HG03439 (cell line): ENCODE results near the gene DNAJC2.
"Not testable (repeated sequence)": the region's sequence is repeated elsewhere in the genome, so short reads cannot be mapped to it uniquely, and the experiment has no call there.

ENCODE experiments used
- ATAC-seq: cut with Tn5 transposase; IDR thresholded peaks from one replicate; pipeline ENCODE4 v1.9.1; 2021; ENCODE audit warnings: mild to moderate bottlenecking, moderate library complexity; ENCODE audit not compliant: unreplicated experiment

Gene DNAJC2

GRCh38 chr7:103343332-103343731 is 1.2 kb downstream of the DNAJC2 start:
- no peak for ATAC-seq

DNA sequence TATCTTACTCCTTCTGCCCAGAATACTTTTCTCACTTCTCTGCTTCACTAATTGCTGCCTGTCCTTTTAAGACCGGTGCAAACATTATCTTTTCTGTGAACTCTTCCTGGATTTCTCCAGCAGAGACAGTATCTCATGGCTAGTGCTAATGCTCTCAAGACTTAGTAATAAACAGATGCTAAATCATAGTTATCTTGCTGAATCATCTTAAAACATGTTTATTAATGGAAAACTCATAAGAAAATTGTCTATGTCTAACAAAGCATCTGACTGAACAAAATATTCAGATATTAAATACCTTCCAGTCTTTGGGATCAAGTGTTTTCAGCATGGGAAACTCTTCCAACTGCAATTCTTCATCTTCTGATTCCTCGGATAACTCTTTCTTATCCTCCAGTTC is 3.1 kb downstream of the DNAJC2 start:
- ATAC-seq: no peak

DNA sequence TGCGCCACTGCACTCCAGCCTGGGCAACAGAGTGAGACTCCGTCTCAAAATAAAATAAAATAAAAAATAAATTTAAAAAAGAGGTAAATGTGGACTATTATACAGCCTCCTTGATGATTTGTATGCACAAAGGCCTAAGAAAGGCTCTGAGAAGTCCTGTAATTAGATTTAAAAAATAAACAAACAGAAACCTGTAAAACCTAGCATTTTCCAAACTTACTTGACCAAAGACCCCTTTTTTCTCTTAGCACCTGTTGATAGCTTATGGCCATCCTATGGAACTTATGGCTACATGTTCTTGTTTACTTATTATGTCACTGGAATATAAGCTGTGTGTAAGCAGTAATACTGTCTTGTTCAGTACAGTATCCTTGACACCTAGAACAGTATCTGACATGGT is 5.7 kb downstream of the DNAJC2 start:
- no peak for ATAC-seq

DNA sequence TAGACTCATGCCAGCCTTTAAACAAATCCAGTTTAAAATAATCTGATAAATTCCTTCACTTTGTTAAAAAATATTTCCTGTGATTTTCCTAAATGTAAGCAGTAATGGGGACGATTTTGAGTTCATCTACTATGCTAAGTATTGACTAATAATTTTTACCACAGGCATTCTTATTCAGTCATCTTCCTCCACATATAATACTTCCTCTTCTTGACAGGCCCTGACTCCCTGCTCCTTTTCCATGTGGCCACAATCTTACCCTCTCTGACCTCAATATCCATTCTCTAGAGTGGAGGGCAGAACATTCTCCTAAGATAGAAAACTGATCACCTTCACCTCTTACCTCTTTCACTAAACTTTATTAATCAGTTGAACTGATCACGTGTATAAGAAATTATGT is 7.8 kb downstream of the DNAJC2 start:
- no peak for ATAC-seq

DNA sequence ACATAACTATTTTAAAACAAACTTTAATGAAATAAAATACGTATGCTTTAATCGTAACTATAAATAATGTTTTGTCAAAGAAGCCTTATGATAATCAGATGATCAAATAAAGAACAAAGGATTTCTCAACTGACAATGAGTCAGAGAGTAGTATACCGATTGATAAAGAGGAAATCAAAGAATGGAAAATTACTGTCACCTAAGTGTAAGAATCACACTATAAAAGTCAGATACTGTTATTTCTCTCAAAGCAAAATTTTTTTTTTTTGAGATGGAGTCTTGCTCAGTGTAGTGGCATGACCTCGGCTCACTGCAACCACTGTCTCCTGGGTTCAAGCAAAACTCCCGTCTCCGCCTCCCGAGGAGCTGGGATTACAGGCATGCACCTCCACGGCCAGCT is 18.8 kb downstream of the DNAJC2 start:
- no peak for ATAC-seq

DNA sequence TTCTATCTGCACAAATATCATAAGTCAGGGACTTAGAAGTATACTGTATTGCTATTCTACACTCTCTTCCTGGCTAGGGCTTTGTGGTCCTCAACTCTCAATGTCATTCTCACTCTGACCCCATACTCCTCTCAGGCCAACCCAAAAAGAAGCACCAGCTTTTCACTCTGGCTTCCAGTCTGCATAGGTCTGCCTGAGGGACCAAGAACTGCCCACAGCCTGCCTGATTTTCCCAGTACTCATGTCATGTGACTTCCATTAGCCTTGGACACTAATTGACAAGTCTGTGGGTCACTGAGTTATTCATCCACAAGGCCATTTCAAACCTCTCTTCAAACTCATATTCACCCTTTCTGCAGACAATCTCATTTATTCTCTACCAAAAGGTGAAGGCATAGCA is 27.6 kb downstream of the DNAJC2 start:
- ATAC-seq: no peak

- ATAC-seq: no peak
These were observed 28.1 kb downstream of the DNAJC2 start for GRCh38 chr7:103316380-103316941.

DNA sequence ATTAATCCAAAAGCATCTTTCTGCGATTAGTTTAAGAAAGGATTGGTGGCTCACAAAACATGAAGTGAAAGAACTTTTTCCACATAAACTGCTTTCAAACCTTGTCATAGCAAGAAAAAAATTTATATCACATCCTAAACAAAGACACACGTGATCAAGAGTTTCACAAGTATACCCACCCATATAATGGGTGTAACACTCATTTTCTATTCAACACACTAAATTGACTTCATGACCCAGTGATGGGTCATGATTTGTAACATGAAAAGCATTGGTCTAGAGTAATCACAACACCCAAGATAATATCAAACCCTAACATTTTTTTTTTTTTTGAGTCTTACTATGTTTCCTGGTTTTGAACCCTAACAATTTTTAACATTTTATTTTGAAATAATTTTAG is 29.7 kb downstream of the DNAJC2 start:
- ATAC-seq: no peak

DNA sequence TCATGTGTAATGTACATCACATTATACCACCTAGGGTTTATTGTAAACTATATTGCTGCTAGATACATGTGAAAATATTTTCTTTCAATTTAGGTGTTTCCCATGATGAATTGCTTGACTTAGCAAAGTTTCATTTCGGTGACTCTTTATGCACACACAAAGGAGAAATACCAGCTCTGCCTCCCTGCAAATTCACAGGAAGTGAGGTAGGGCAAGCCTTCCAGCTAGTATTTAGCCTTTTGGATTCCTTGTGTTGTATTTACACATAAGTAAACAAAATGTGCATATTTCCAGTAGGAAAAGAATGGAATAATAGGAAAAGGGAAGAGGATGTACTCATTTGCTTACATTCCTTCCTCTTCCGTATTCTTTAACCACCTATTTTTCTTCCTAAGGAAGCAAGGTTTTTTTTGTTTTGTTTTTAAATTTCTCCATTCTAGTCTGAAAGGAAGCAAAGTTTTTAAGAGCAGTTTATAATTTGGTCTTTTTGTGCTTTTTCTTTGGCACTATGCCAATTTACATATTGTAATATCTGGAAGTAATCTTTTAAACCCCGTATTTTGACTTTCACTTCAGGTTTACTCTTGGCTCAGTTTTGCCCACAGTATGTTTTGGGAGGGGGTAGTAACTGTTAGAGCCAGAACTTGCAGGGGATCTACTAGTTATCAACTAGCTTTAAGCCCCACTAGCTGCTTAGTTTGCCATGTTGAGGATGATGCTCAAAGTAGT is 36.9 kb downstream of the DNAJC2 start:
- ATAC-seq: no peak

DNA sequence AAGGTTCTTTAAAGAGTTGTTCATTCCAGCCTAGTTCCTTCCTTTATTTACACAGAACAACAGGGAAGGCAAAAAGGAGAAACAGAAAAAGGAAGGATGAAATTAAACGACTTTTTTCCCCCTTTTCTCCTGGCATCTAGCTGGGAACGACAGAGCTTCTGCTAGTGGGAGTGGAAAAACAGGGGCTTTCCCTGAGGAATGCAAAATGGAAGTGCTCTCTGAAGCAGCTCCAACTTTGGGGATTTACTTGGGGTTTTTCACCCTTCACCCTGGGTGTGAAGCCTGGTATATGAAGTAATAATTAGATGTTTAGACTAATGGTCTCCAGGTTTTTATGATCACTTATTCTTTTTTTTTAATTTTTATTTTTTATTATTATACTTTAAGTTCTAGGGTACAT is 43.1 kb downstream of the DNAJC2 start:
- ATAC-seq: no peak

- ATAC-seq: no peak
These were observed 44.9 kb downstream of the DNAJC2 start for GRCh38 chr7:103299660-103300059.

DNA sequence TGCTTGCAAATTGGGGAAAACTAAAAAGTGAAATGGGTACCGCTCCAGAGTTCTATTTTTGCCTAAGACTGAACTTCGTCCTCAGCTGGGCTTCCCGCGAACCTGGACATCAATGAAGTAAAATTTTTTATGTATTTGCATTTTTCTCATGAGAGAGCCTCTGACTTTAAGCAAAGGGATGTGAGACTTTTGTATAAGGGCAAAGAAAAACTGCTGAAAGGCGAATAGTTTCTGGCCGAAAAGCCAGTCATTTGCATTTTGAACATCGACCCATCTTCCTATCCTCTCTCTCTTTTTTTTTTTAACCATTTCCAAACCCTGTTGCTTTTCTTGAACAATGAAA is 46.8 kb downstream of the DNAJC2 start:
- ATAC-seq: peak; percentile 15

DNA sequence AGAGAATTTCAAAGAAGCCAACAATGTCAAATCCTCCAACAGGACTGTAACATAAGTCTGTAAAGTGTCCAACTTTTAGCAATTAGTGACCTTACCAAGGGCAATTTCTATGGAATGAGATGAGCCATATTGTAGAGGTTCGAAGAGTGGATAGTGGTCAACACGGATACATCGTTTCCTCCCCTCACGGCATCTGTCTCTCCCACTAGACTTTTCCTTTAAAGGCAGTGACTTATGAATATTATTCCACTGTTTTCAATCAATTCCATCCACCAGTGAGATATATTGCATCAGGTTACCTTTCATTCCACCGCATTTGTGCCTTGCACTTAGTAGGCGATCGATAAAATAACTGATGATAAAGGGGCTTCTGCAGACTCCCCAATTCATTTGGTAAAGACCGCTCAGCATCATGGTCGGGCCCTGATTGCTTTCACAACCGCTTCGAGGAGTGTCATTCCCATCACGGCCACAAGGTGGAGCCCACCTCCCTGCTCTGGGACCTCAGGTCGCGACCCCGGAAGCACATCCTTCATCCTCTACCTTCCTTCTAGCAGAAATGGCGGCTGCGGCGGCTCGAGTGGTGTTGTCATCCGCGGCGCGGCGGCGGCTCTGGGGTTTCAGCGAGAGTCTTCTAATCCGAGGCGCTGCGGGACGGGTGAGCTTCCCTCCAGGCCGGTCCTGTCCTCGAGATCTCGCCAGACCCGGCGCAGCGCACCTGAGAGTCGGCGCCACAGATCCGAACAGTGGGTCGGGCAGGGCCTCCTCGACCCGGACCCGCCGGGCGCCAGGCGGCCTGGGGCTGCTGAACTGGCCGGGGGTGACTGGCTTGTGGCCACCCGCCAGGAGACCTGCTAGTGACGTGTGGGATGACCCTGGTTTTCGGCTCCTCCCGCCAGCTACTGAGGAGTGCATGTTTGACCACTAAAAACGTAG is 47.4 kb downstream of the DNAJC2 start, which contains the start of gene PMPCB:
TSS of gene PMPCB (plus strand) at position 535 of the 936 bp plus-strand sequence. CDS start at position 560, 25 bp downstream.
- peak; percentile 95 for ATAC-seq

GRCh38 chr7:103293526-103293925 is 51.0 kb downstream of the DNAJC2 start:
- no peak for ATAC-seq

DNA sequence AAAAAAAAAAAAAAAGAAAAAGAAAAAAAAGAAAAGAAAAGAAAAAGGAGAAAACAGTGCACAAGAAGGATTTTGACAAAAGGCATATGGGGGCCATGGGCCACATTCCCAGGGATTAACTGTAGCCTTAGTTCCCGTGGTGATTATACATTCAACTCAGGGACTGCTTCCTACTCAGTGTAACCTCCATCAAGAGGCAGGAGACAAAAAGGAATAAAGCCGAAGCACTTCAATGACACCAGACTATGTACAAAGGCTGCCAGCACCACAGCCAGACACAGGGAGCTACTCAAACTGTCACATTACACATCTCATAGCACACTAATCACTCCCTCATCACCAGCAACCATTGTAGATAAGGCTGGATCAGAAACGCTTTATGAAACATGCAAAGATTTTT is 52.4 kb downstream of the DNAJC2 start:
- ATAC-seq: no peak

GRCh38 chr7:103282802-103283427 is 61.7 kb downstream of the DNAJC2 start:
- ATAC-seq: not testable (repeated sequence)

DNA sequence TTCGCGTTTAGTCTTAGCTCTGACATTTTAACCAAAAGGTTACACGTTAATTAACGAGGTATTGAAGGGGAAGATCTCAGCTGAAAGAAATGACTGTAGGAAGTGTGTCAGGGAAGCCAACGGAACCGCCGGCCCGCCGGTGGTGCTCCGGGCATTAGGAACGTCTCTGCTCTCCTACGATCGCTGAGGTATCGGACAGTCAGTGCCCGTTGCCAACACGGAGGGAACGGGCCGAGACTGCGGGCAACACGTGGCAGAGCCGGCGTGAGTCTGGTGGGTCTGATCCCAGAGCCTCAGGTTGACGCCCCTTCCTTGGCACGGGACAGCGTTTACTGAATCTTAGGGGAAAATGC is 63.8 kb downstream of the DNAJC2 start:
- not testable (repeated sequence) for ATAC-seq

DNA sequence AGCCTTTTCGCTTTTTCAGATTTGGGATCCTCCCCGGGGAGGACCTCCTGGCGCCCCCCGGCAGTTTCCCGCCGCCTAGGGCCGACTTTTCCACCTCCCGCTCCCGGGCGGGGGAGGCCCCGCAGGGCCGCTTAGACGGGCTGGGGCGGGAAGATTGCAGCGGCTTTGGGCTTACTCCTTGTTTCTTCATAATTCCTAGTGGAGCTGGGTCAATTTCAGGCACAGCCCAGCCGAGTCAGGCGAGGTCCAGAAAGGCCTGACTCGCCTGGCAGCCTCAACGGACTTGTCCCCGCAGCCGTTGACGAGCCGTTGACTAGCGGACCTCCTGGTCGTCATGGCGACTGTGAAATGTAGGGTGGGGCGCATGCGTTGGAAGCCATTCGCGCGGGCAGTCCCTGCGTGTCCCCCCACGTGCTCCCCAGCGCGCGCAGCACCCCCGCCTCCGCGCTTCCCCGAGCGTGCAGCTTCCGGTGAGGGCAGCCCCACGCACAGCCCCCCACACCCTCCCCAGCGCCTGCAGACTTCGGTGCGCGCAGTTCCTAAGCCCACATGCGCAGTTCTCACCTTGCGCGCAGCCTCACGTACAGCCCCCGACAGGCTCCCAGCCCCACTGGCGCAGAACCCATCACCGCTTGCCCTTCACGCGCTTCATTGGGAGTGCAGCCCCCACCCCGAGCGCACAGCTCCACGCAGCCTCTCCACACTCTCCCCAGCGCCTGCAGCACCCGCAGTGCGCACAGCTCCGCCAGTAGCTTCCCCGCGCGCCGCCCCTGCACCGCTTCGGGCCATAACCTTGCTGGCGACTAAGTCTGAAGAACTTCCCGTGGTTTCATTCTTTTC is 64.4 kb downstream of the DNAJC2 start:
- ATAC-seq: peak; percentile 97

DNA sequence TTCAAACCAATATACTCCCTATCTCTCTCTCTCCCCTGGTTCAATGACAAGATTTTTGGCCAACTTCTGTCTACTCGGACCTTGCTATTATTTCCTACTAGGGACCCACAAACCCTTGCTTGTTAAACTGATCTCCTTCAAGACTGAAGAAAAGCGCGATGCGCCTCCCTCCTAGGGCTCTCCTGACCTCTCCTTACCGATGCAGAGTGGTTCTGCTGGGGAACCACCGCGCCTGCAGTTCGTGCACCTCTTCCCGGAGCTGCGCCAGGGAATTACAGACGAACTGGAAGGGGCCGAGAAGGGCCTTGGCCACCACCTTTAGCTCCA is 65.0 kb downstream of the DNAJC2 start:
- peak; percentile 36 for ATAC-seq

DNA sequence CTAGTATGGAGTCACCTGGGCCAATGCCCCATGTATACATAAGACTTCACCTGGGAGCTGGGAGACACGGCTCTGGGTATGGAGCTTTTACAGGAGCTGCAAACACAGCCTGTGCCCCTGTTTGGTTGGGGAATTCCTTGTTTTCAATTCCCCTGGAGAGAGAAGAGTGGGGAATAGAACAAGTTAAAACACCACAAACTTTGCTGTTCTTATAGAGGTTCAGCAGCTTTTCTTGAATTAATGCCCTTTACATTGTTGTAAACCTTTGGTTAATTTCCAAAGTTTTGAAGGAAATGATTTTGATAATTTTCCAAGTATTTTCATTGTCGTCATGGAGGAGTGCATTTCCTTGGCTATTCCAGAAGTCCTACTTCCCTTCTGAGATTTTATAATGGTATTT is 66.4 kb downstream of the DNAJC2 start:
- not testable (repeated sequence) for ATAC-seq

DNA sequence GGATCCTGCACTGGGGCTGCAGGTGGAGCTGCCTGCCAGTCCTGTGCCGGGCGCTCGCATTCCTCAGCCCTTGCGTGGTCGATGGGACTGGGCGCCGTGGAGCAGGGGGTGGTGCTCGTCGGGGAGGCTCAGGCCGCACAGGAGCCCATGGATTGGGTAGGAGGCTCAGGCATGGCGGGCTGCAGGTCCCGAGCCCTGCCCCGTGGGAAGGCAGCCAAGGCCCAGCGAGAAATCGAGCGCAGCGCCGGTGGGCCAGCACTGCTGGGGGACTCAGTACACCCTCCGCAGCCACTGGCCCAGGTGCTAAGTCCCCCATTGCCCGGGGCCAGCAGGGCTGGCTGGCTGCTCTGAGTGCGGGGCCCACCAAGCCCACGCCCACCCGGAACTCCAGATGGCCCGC is 69.7 kb downstream of the DNAJC2 start:
- not testable (repeated sequence) for ATAC-seq
